SHP77 treated with DMSO at 0.1 percent for 48 hours (cell line): Measurements from ENCODE around the gene PKN1.
"Not testable (repeated sequence)": the region's sequence is repeated elsewhere in the genome, so short reads cannot be mapped to it uniquely, and the experiment has no call there.

Experiments used
- DNase-seq: peaks from one replicate; lab custom pipeline; 2025; lab: John Stamatoyannopoulos, UW

The PKN1 gene

GRCh38 chr19:14487370-14488125 lies 54.4 kb downstream of the PKN1 start:
- no peak for DNase-seq

GRCh38 chr19:14492756-14493337 lies 59.7 kb downstream of the PKN1 start:
- no peak for DNase-seq

- no peak for DNase-seq
Observed at GRCh38 chr19:14494411-14494810, 61.3 kb downstream of the PKN1 start.

- DNase-seq: no peak
Observed at GRCh38 chr19:14494910-14495671, 62.0 kb downstream of the PKN1 start.

GRCh38 chr19:14495672-14496028 lies 62.5 kb downstream of the PKN1 start:
- no peak for DNase-seq

- peak; percentile 91 for DNase-seq
Observed at GRCh38 chr19:14496029-14496833, 63.1 kb downstream of the PKN1 start, which contains the start of gene GIPC1. TSS of gene GIPC1 (minus strand) at chr19:14496127. CDS start at chr19:14482976, 13,151 bp downstream.

GRCh38 chr19:14496834-14497227 lies 63.7 kb downstream of the PKN1 start:
- no peak for DNase-seq

GRCh38 chr19:14497228-14497921 lies 64.3 kb downstream of the PKN1 start:
- DNase-seq: peak; percentile 32

- no peak for DNase-seq
Observed at GRCh38 chr19:14502334-14503092, 69.4 kb downstream of the PKN1 start.

GRCh38 chr19:14503285-14503684 lies 70.2 kb downstream of the PKN1 start:
- DNase-seq: no peak

GRCh38 chr19:14504575-14504974 lies 71.5 kb downstream of the PKN1 start:
- DNase-seq: not testable (repeated sequence)

GRCh38 chr19:14505488-14506239 lies 72.6 kb downstream of the PKN1 start:
- DNase-seq: no peak

GRCh38 chr19:14507704-14508542 lies 74.8 kb downstream of the PKN1 start:
- no peak for DNase-seq

GRCh38 chr19:14510311-14511228 lies 77.5 kb downstream of the PKN1 start:
- no peak for DNase-seq

- DNase-seq: no peak
Observed at GRCh38 chr19:14511229-14511593, 78.1 kb downstream of the PKN1 start.

- DNase-seq: no peak
Observed at GRCh38 chr19:14512406-14512961, 79.4 kb downstream of the PKN1 start.

- no peak for DNase-seq
Observed at GRCh38 chr19:14514215-14514863, 81.2 kb downstream of the PKN1 start.
